Hematopoietic multipotent progenitor cell (in vitro differentiated cells): ENCODE results near the gene SPINT2. TPM values are rescaled to one million over a fixed set of nuclear protein-coding genes. Genes with fewer than 3 reads are reported as not detected.
"Not testable (repeated sequence)": the region's sequence is repeated elsewhere in the genome, so short reads cannot be mapped to it uniquely, and the experiment has no call there.

Source experiments
- DNase-seq, 3 donors: peaks; one replicate each; pipeline ENCODE4 v3.0.0-alpha.2; 2011 to 2015; ENCODE audit warnings: low read depth in 2 of 3, low spot score in 2 of 3
- small RNA-seq: library from RNA; depleted of rRNA; stranded (forward); fragments of <200 nt; gene quantifications from one replicate; pipeline ENCODE3, GENCODE V24; 2012
- total RNA-seq: library from RNA; depleted of rRNA; stranded (reverse); fragments of >200 nt; gene quantifications from one replicate; pipeline ENCODE4 v1.2.3, GENCODE V29; 2012

The SPINT2 gene
- total RNA-seq, 1 donor, result 249 TPM

DNA sequence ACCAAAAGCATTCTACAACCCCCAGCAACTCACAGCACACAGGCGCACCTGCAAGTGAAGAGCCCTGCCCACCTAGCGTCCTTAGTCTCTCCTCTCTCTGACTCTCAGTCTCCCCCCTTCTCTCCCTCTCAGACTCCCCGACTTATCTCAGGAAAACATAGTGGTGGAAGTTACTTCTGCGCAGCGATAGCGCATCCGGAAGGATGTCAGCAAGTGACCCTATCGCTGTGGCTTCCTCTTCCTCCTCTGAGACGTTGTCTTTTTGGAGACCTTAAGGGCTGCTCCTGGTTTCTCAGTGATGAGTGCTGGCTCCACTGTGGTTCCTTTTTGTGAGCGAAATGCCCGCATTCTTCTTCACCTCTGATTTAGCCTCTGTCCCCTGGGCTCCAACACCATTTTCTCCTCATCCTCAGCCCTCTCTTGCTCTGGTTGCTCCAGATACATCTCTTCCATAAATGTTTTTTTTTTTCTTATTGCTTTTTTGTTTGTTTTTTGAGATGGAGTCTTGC lies 52.8 kb downstream of the SPINT2 start:
- DNase-seq, result peak in 2 of 3 donors; percentile 92 to 94

DNA sequence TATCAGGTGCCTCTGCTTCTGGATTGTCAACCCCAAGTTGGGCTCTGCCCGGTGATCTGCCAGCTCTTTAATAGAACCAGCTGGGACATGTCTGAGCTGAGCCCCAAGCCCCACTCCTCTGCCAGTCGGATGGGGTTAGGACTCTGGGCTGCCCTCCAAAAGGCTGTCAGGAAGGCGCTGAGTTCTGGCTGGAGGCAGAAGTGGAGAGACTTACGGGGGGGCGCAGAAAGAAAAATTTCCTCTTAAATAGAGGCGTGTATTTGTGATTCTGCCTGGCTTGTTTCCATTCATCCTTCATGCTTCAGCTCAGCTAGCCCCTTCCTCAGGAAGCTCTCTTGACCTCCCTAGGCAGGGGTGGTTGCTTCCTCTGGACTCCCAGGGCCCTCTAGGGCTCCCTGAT lies 54.3 kb downstream of the SPINT2 start:
- DNase-seq, result peak in 1 of 3 donors; percentile 36

DNA sequence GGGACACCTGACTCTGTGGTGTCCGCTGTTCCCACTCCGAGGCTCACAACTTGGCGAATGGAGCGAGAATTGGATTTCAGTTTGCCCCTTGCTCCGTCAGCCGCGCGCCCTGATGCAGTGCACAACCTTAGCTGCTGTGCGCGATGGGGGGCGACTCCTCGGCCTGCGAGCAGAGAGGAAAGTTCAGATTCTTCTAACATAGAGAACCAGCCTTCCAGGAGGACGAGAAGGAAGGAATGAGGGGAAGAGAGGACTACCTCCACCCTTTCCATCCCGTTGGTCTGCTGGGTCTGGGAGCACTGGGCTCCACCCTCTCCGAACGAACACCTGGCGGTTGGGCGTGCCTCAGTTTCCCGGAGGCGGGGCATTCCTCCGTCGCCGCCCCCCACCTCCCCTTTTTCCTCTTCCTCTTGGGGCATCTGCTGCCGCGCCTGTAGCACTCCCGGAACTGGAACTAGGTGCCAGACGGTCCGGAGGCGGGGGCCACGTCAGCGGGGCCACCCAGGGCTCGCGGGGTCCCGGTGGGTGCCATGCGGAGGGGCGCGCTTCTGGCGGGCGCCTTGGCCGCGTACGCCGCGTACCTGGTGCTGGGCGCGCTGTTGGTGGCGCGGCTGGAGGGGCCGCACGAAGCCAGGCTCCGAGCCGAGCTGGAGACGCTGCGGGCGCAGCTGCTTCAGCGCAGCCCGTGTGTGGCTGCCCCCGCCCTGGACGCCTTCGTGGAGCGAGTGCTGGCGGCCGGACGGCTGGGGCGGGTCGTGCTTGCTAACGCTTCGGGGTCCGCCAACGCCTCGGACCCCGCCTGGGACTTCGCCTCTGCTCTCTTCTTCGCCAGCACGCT lies 55.3 kb downstream of the SPINT2 start, which contains the start of gene KCNK6:
Gene KCNK6, plus strand, starts transcription at position 425 of the 838 bp plus-strand sequence. Its CDS starts 106 bp downstream, at position 531.
- DNase-seq, result peak in 1 of 3 donors; percentile 23

DNA sequence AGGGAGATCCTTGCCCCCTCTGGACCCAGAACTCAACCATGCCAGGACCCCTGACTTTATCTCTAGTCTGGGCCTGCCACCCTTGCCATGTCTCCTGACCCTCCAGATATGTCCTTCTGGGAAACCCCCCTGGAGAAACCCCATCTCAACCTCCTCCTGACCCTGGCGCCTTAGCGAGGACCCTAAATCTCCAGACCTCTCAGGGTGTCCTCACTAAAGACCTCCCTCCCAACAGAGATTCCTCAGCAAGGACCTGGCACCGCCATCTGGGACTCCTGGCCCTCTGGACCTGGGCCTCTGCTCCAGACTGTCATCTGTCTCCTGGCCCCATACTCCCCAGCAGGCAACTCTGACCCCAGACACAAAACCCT lies 56.6 kb downstream of the SPINT2 start:
- DNase-seq, result no peak

DNA sequence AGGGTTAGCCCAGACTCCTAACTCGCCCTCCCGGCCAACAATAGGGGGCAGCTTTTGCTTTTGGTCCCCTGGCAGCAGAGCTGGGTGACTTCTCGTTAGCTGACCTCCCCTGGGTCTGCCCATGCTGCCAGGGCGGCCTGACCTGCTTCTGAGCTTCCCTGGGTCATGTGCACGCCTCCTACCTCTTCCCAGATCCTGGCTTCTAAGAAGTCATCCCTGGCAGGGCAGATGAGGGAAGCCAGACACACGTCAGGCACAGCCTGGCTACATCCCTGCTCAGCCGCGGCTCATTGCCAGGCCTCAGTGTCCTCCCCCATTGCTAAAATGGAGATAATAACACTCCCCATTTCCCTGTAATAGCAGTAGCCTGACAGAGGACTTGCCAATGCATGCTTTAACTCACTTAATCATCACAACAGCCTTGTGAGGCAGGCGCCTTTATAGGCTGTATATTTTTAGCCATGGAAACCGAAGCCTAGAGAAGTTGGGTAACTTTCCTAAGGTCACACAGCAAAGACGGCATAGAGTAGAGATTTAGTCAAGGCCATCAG lies 57.3 kb downstream of the SPINT2 start:
- no peak for DNase-seq

DNA sequence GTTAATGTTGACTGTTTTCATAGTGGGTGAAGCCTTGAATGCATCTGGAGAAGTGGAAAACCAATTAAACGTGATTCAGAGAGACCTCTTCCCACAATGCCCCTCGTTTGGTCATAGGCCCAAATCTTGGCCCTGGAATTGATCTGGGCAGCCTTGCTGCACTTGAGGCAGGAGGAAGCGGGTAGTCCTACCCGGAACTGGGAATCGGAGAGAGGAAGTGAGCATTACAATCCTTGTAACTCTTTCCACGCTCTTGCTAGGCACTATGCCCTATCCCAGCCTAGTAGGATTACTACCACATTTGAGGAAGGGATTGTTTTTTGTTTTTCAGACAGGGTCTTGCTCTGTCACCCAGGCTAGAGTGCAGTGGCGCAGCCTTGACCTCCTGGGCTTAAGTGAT lies 58.9 kb downstream of the SPINT2 start:
- DNase-seq, result no peak

DNA sequence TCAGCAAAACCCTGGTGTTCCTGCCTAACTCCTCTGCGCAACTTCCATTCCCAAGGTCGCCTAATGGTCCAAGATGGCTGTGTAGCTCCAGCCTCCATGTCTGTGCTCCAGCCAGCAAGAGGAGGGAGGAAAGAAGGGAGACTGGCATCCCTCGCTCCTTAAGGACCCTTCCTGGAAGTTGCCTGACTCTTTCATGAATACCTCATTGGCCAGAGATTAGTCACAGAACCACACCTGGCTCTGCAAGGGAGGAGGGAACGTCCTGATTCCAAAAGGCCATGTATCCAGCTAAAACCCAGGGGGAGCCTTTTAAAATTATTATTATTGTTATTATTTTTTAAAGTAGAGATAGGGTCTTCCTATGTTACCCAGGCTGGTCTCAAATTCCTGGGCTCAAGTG lies 60.1 kb downstream of the SPINT2 start:
- DNase-seq, result no peak

DNA sequence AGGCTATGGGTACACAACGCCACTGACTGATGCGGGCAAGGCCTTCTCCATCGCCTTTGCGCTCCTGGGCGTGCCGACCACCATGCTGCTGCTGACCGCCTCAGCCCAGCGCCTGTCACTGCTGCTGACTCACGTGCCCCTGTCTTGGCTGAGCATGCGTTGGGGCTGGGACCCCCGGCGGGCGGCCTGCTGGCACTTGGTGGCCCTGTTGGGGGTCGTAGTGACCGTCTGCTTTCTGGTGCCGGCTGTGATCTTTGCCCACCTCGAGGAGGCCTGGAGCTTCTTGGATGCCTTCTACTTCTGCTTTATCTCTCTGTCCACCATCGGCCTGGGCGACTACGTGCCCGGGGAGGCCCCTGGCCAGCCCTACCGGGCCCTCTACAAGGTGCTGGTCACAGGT lies 62.2 kb downstream of the SPINT2 start:
- no peak for DNase-seq

DNA sequence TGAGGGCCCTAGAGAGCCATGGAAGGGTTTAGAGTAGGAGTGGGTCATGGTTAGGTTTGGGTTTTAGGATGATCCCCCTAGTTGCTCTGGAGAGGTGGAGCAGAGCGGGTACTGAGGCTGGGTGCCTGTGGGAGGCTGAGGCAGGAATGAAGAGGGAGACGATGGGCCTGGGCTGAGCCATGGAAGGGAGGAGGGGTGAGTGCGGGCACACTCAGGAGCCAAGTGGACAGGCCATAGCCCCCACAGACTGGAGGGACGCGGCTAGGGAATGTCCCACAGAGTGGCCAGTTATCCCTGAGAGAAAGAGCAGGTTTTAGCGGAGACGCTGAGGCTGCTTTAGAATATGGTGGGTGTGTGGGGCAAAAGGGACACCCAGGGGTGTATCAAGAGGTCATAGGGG lies 65.3 kb downstream of the SPINT2 start:
- no peak for DNase-seq

DNA sequence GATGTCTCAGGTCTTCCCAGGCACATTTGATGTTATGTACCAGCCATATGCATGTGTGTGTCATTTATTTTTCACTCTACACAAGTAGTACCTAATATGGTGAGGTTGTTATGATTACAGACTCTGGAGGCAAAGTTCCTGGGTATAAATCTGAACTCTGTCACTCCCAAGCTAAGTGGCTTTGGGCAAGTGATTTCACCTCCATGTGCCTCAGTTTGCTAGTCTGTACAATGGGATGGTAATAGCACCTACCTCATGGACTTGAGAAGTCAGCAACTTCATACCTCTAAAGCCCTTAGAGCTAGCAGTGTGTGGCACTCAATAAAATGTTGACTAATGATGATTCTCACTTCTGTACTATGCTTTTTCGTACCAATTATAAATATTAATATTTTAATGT lies 67.4 kb downstream of the SPINT2 start:
- no peak for DNase-seq

DNA sequence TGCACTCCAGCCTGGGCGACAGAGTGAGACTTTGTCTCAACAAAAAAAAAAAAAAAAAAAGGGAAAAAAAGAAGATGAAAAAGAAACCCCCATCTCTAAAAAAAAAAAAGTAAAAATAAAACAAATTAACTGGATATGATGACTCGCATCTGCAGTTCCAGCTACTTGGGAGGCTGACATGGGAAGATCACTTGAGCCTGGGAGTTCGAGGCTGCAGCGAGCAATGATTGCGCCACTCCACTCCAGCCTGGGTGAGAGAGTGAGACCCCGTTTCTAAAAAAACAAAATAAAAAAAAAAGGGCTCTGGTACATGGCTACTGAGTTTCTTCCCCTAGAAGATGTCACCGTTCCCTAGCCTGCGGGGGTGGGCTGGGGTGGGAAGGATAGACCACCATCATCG lies 68.9 kb downstream of the SPINT2 start:
- no peak for DNase-seq

DNA sequence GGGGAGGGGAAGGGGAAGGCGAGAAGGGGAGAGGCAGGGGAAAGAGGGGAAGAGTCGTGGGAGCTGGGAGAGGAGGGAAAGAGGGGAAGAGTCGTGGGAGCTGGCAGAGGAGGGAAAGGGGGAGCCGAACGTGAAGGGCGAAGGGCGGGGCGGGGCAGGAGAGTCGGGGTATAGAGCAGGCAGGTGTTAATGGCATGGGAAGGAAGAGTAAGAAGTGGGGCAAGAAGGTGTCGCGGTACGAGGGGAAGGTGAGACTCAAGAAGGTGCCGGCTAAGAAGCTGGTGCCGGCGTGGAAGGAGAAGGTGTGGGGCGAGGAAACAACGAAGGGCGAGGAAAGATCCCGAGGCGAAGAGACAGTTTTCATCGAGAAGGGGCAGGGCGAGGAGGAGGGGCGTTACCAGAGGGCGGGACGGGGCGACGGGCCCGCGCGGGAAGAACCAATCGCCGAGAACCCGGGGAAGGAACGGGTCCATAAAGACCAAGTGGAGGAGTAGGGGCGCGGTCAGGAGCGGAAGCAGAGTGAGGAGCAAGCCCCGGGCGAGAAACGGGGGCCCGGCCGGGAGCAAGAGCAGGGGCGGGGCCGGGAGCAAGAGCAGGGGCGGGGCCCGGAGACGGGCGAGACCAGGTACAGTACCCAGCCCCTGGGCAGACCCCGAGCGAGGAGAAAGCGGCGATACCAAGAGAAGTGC lies 71.7 kb downstream of the SPINT2 start:
- DNase-seq, result peak; percentile 79 to 96 (median 95)

DNA sequence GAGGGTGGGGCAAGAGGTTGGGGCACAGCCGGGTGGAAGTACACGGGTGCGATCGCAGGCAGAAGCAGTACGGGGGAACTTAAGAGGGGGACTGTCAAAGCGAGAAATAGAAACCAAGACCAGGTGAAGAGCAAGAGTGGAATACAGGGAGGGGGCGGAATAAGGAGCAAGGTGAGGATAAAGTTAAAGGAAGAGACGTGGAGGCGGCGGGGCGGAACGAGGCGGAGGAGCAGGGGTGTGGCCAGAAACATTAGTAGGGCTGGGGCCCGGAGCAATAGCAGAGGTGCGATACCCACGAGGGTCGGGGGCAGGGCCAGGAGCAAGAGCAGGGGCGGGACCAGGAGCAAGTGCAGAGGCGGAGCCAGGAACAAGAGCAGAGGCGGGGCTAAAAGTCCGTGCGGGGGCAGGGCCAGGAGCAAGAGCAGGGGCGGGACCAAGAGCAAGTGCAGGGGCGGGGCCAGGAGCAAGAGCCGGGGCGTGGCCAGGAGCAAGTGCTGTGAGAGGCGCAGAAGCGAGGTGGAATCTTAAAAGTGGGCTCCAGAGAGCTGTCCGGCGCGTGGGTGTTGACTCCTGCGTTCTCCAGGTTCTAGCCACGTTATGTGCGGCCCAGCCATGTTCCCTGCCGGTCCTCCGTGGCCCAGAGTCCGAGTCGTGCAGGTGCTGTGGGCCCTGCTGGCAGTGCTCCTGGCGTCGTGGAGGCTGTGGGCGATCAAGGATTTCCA lies 72.4 kb downstream of the SPINT2 start:
- DNase-seq, result peak; percentile 84 to 97 (median 96)

DNA sequence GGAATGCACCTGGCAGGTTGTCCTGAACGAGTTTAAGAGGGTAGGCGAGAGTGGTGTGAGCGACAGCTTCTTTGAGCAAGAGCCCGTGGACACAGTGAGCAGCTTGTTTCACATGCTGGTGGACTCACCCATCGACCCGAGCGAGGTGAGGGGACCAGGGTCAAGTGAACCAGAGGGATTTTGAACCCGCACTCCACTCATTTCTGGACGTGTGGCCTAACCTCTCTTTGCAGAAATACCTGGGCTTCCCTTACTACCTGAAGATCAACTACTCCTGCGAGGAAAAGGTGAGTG lies 72.9 kb downstream of the SPINT2 start:
- DNase-seq, result no peak

DNA sequence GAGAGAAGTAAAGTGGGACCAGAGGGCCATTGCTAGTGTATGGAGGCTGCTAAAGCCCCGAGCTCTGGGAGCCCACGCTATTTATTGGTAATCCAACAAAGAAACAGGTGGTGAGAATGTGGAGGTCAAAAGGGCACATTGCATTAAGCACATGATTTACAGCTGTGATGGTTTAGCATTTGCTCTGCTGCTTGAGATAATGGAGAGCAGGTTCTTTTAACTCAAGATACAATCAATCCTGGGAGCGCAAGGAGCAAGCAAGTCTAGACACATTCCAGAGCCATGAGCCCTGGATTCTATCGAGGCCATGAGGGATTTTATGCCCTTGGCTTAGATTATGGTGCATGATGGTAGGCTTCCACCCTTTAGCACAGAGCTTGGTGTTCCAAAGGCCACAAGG lies 74.6 kb downstream of the SPINT2 start:
- not testable (repeated sequence) for DNase-seq

DNA sequence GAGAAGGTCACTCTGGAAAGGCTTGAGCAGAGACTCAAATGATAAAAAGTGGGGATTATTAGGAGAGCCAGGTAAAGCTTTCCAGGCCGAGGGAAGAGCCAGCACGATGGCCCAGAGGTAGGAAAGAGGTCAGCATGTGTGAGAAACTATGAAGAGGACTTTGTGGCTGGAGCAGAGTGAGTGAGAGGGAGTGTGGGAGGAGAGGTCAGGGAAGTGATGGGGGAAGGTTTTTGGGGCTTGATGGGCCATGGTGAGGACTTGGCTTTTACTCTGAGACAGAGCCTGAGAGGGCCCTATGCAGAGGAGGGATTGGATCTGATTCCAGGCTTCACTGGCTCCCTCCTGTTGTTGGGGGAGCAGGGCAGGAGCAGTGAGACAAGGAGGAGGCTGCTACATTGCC lies 76.6 kb downstream of the SPINT2 start:
- no peak for DNase-seq

Small RNAs within 50 kb of the gene (small RNA-seq; reads per million reads assigned to genes)
- not detected for gene RF00019

Other genes starting within 250 kb of the SPINT2 start
- 6.5 TPM for gene DPF1, start 40.4 kb upstream of the SPINT2 start, total RNA-seq
- gene PPP1R14A, start 8.2 kb upstream of the SPINT2 start, total RNA-seq, result 1.6 TPM
- 1.9 TPM for gene C19orf33, start 39.7 kb downstream of the SPINT2 start, total RNA-seq
- 100 TPM for gene YIF1B, start 51.4 kb downstream of the SPINT2 start, total RNA-seq
- 2.4 TPM for gene KCNK6, start 55.3 kb downstream of the SPINT2 start, total RNA-seq
- 9.2 TPM for gene CATSPERG, start 71.3 kb downstream of the SPINT2 start, total RNA-seq
- 254 TPM for gene PSMD8, start 110.0 kb downstream of the SPINT2 start, total RNA-seq
- gene GGN, start 123.5 kb downstream of the SPINT2 start, total RNA-seq, result under 0.01 TPM
- under 0.01 TPM for gene SPRED3, start 124.1 kb downstream of the SPINT2 start, total RNA-seq
- gene FAM98C, start 138.5 kb downstream of the SPINT2 start, total RNA-seq, result 9.4 TPM
- 23.4 TPM for gene RASGRP4, start 161.6 kb downstream of the SPINT2 start, total RNA-seq
- gene RYR1, start 169.1 kb downstream of the SPINT2 start, total RNA-seq, result 2.7 TPM